Neural cell (in vitro differentiated cells): ENCODE data around the gene MTG1.

Experiments used
- EP300 ChIP-seq: fragments of 450-650 bp; conservative IDR thresholded peaks from 2 replicates; pipeline ENCODE4 v1.6.1; 2014; ENCODE audit warnings: antibody characterized with exemption, mild to moderate bottlenecking, moderate library complexity; ENCODE audit not compliant: poor library complexity, severe bottlenecking
- EZH2 ChIP-seq: fragments of 200-600, 300-800 bp; shearing (Covaris generic), sonication (generic); IDR thresholded peaks from 2 replicates; pipeline ENCODE4 v1.6.1; 2014; ENCODE audit warnings: antibody characterized with exemption, low read length, borderline replicate concordance, mild to moderate bottlenecking; ENCODE audit not compliant: insufficient read depth, poor library complexity, severe bottlenecking
- POLR2AphosphoS5 ChIP-seq: IDR thresholded peaks from 2 replicates; pipeline ENCODE4 v1.6.1; 2012
- RAD21 ChIP-seq: fragments of 450-650 bp; conservative IDR thresholded peaks from 2 replicates; pipeline ENCODE4 v1.6.1; 2014; ENCODE audit warnings: antibody characterized with exemption, mild to moderate bottlenecking, moderate library complexity
- SMC3 ChIP-seq: fragments of 450-650 bp; conservative IDR thresholded peaks from 2 replicates; pipeline ENCODE4 v1.6.1; 2014; ENCODE audit warnings: antibody characterized with exemption, mild to moderate bottlenecking, moderate library complexity; ENCODE audit not compliant: poor library complexity
- TAF1 ChIP-seq: IDR thresholded peaks from 2 replicates; pipeline ENCODE4 v1.6.1; 2012; ENCODE audit warnings: low read depth
- TF ChIP-seq, protein P1 (sequence below): fragments of 450-650 bp; IDR thresholded peaks from 2 replicates; pipeline ENCODE4 v1.5.1; 2014; ENCODE audit warnings: antibody characterized with exemption, mild to moderate bottlenecking, moderate library complexity; ENCODE audit not compliant: poor library complexity, severe bottlenecking

DNA sequence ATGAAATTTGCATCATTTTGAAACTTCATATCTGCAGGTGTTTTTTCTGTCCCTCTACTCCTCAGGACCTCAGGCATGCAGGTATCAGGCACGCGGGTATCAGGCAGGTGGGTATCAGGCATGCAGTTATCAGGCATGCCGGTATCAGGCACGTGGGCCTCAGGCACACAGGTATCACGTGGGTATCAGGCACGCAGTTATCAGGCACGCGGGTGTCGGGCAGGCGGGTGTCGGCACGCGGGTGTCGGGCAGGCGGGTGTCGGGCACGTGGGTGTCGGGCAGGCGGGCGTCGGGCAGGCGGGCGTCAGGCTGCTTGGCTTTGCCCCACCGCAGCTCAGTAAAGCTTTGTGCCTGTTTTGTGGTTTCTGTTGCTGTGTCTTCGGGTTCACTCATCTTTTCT is 21.8 kb downstream of the MTG1 start:
- TF ChIP-seq, protein P1, sequence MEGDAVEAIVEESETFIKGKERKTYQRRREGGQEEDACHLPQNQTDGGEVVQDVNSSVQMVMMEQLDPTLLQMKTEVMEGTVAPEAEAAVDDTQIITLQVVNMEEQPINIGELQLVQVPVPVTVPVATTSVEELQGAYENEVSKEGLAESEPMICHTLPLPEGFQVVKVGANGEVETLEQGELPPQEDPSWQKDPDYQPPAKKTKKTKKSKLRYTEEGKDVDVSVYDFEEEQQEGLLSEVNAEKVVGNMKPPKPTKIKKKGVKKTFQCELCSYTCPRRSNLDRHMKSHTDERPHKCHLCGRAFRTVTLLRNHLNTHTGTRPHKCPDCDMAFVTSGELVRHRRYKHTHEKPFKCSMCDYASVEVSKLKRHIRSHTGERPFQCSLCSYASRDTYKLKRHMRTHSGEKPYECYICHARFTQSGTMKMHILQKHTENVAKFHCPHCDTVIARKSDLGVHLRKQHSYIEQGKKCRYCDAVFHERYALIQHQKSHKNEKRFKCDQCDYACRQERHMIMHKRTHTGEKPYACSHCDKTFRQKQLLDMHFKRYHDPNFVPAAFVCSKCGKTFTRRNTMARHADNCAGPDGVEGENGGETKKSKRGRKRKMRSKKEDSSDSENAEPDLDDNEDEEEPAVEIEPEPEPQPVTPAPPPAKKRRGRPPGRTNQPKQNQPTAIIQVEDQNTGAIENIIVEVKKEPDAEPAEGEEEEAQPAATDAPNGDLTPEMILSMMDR: no peak
- TF ChIP-seq RAD21 (no peak), POLR2AphosphoS5 (no peak), EP300 (no peak), EZH2 (no peak), TAF1 (no peak), SMC3 (no peak)
